ENCODE measurements around the gene GNB1. TPM values are rescaled to one million over a fixed set of nuclear protein-coding genes. Genes with fewer than 3 reads are reported as not detected.

The GNB1 gene
- total and polyA plus RNA-seq, 3 donors from 2014 or later, result 223 to 256 (median 240) TPM

- Histone ChIP-seq H3K9me3 (no peaks in the 10 kb centered on the region), H3K4me1 (peaks cover 43% of the 10 kb centered on the region), H3K4me3 (no peak overlapping the region), H3K36me3 (ENCODE audit: low read depth, missing control alignments) (no peaks in the 10 kb centered on the region), H3K27me3 (no peaks in the 10 kb centered on the region), H3K27ac (no peak overlapping the region)
- 79 to 87% methylated on average over 5 of the region's 5 CpGs for WGBS, 2 donors
- no peak for DNase-seq
- TF ChIP-seq CTCF (IDR thresholded peaks at IDR 0.05) (no peak), POLR2A (IDR thresholded peaks at IDR 0.05) (no peak)
- intact Hi-C loops (cut with DNase I; ENCODE audit: low total_unique reads), result no loop called here
These were observed 12.9 kb downstream of the GNB1 start for GRCh38 chr1:1877865-1878436.

GRCh38 chr1:1876335-1876930, 14.5 kb downstream of the GNB1 start:
- no peak for TF ChIP-seq CTCF (IDR thresholded peaks at IDR 0.05)
- no peak for TF ChIP-seq POLR2A (IDR thresholded peaks at IDR 0.05)
- Histone ChIP-seq H3K36me3 (ENCODE audit: low read depth, missing control alignments) (no peaks in the 10 kb centered on the region), H3K4me3 (no peak overlapping the region), H3K4me1 (peaks cover 42% of the 10 kb centered on the region), H3K9me3 (no peaks in the 10 kb centered on the region), H3K27ac (no peak overlapping the region), H3K27me3 (no peaks in the 10 kb centered on the region)
- 79 to 82% methylated on average over 11 of the region's 11 CpGs for WGBS, 2 donors
- DNase-seq, result no peak
- intact Hi-C loops (cut with DNase I; ENCODE audit: low total_unique reads), result no loop called here

GRCh38 chr1:1875932-1876331, 15.0 kb downstream of the GNB1 start:
- Histone ChIP-seq H3K4me1 (peaks cover 39% of the 10 kb centered on the region), H3K27me3 (no peaks in the 10 kb centered on the region), H3K36me3 (ENCODE audit: low read depth, missing control alignments) (no peaks in the 10 kb centered on the region), H3K9me3 (no peaks in the 10 kb centered on the region), H3K4me3 (no peak overlapping the region), H3K27ac (peak overlapping the region in 1 of 2 donors; percentile 18)
- intact Hi-C loops (cut with DNase I; ENCODE audit: low total_unique reads), result no loop called here
- WGBS, 2 donors, result 57 to 80% methylated on average over 1 of the region's 1 CpG
- TF ChIP-seq POLR2A (IDR thresholded peaks at IDR 0.05), result no peak
- no peak for TF ChIP-seq CTCF (IDR thresholded peaks at IDR 0.05)
- DNase-seq, result peak; percentile 57

GRCh38 chr1:1874901-1875300, 16.0 kb downstream of the GNB1 start:
- TF ChIP-seq CTCF (IDR thresholded peaks at IDR 0.05), result no peak
- TF ChIP-seq POLR2A (IDR thresholded peaks at IDR 0.05), result no peak
- H3K4me3 ChIP-seq, result no peak overlapping the region
- 92 to 98% methylated on average over 7 of the region's 7 CpGs for WGBS, 2 donors
- H3K27ac ChIP-seq, result no peak overlapping the region
- no peaks in the 10 kb centered on the region for H3K9me3 ChIP-seq
- DNase-seq, result no peak
- no peaks in the 10 kb centered on the region for H3K27me3 ChIP-seq
- H3K36me3 ChIP-seq (ENCODE audit: low read depth, missing control alignments), result no peaks in the 10 kb centered on the region
- intact Hi-C loops (cut with DNase I; ENCODE audit: low total_unique reads), result no loop called here
- H3K4me1 ChIP-seq, result peaks cover 36% of the 10 kb centered on the region

- TF ChIP-seq CTCF (IDR thresholded peaks at IDR 0.05) (no peak), POLR2A (IDR thresholded peaks at IDR 0.05) (no peak)
- Histone ChIP-seq H3K4me1 (peaks cover 36% of the 10 kb centered on the region), H3K4me3 (no peak overlapping the region), H3K27me3 (no peaks in the 10 kb centered on the region), H3K27ac (no peak overlapping the region), H3K9me3 (no peaks in the 10 kb centered on the region), H3K36me3 (ENCODE audit: low read depth, missing control alignments) (no peaks in the 10 kb centered on the region)
- intact Hi-C loops (cut with DNase I; ENCODE audit: low total_unique reads), result no loop called here
- peak; percentile 67 for DNase-seq
- 65 to 79% methylated on average over 2 of the region's 2 CpGs for WGBS, 2 donors
These were observed 17.7 kb downstream of the GNB1 start for GRCh38 chr1:1873186-1873585.

Data from testis (tissue), 3 donors.